AG04449 (cell line): Measurements from ENCODE around the gene CASK.

ENCODE experiments used
- CTCF ChIA-PET: fragments of 350-600 bp; formaldehyde crosslinking; extraction: SDS; loops from one replicate; lab custom pipeline; 2021; ENCODE audit warnings: antibody characterized with exemption; lab: Yijun Ruan, JAX
- POLR2A ChIA-PET: fragments of 400-600, 350-600 bp; formaldehyde crosslinking; extraction: SDS; loops from one replicate; lab custom pipeline; 2020; ENCODE audit warnings: antibody characterized with exemption, inconsistent platforms; lab: Yijun Ruan, JAX
- DNase-seq: peaks from one replicate; pipeline ENCODE4 v3.0.0-alpha.2; 2010; ENCODE audit warnings: low read depth, low spot score
- H3K4me3 ChIP-seq: 2 replicates; pipeline ENCODE4 v1.5.1; 2011; ENCODE audit warnings: low read depth, mild to moderate bottlenecking, control low read depth, low read length
- CTCF ChIP-seq: IDR thresholded peaks from one replicate; pipeline ENCODE4 v1.5.1; 2011; ENCODE audit warnings: mild to moderate bottlenecking, moderate library complexity, low read length, control low read depth, inconsistent platforms; ENCODE audit not compliant: insufficient read depth; ENCODE audit errors: missing control alignments

Gene CASK

GRCh38 chrX:41716767-41717473 lies 206.4 kb downstream of the CASK start:
- POLR2A ChIA-PET = no interaction called here
- CTCF ChIA-PET = no interaction called here

GRCh38 chrX:41716222-41716621 lies 207.1 kb downstream of the CASK start:
- DNase-seq = no peak
- H3K4me3 ChIP-seq = no peak overlapping the region
- ChIA-PET POLR2A (no interaction called here), CTCF (no interaction called here)
- no peak for TF ChIP-seq CTCF

More at GRCh38 chrX:41716767-41717473, 206.4 kb downstream of the CASK start:
- TF ChIP-seq CTCF = no peak
- no peak for DNase-seq
- H3K4me3 ChIP-seq = no peak overlapping the region

GRCh38 chrX:41711021-41711667 lies 212.2 kb downstream of the CASK start:
- no peak overlapping the region for H3K4me3 ChIP-seq
- TF ChIP-seq CTCF = no peak
- ChIA-PET POLR2A (no interaction called here), CTCF (interaction anchor here (0.6 to 1.1 kb wide), 2 partner anchors 19 to 50 kb away, joined by 3 read pairs; no protein-coding TSS in a partner anchor)
- DNase-seq = no peak

DNA sequence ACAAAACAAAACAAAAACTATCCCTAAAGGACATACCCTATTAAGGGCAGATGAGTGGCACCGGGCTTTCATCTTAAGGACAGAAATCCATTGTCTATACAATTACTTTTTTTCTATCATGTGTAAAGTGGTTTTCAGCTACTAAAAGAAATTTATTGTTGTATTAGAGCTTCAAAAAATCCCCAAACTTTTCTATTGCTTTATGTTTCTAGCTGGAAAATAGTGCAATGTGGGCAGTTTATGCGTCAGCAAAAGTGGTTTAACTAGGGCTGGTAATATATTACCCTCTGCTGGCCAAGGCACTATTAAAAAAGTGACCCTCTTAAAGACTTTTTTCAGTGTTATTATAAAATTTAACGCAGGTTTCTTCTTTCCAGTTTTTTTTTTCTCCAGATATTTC lies 214.9 kb downstream of the CASK start:
- POLR2A ChIA-PET = no interaction called here
- CTCF ChIA-PET = no interaction called here
- H3K4me3 ChIP-seq = no peak overlapping the region
- no peak for DNase-seq
- TF ChIP-seq CTCF = no peak

DNA sequence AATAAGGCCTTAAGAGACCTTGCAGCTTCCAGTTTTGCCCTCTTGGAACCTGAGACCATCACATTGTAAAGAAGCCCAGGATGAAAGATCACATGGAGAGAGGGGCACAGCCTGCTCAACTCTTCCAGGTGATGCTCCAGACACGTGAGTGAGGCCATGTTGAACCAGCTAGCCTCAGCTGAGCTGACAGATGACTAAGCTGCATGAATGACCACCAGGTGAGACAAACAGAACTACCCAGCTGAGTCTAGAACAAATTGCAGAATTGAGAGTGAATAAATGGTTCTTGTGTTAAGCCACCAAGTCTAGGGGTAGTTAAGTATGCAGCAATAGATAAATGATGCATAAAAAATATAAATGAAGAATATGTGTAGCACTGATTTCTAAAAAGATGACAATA lies 216.1 kb downstream of the CASK start:
- CTCF ChIA-PET = interaction anchor here (0.8 kb wide), 1 partner anchor 12 kb away, joined by 3 read pairs; no protein-coding TSS in a partner anchor
- H3K4me3 ChIP-seq = no peak overlapping the region
- POLR2A ChIA-PET = no interaction called here
- no peak for DNase-seq
- no peak for TF ChIP-seq CTCF

GRCh38 chrX:41705680-41706374 lies 217.5 kb downstream of the CASK start:
- ChIA-PET CTCF (no interaction called here), POLR2A (no interaction called here)
- no peak overlapping the region for H3K4me3 ChIP-seq
- DNase-seq = no peak
- TF ChIP-seq CTCF = no peak
